Mesenchymal stem cell (in vitro differentiated cells and primary cell): Measurements from ENCODE around the gene CRISPLD2.

Experiments used
- DNase-seq: peaks from one replicate; pipeline ENCODE4 v3.0.0-alpha.2; 2013
- H2AFZ ChIP-seq: one replicate; pipeline ENCODE4 v1.6.1; 2013; ENCODE audit warnings: low read depth, mild to moderate bottlenecking, control low read depth, inconsistent platforms, low read length, moderate library complexity
- H2AK5ac ChIP-seq: 2 replicates; pipeline ENCODE4 v1.6.1; 2013; ENCODE audit warnings: low read length, moderate library complexity, mild to moderate bottlenecking, inconsistent platforms; ENCODE audit not compliant: severe bottlenecking
- H2BK120ac ChIP-seq: one replicate; pipeline ENCODE4 v1.6.1; 2013; ENCODE audit warnings: low read depth, mild to moderate bottlenecking, inconsistent platforms, low read length, moderate library complexity
- H2BK12ac ChIP-seq, 2 experiments: one replicate each; pipeline ENCODE4 v1.6.1; 2013; ENCODE audit warnings: inconsistent platforms in 2 of 2, low read length in 2 of 2, mild to moderate bottlenecking in 2 of 2, moderate library complexity in 2 of 2, control low read depth in 1 of 2
- H2BK15ac ChIP-seq: one replicate; pipeline ENCODE4 v1.6.1; 2013; ENCODE audit warnings: mild to moderate bottlenecking, low read depth, inconsistent platforms; ENCODE audit not compliant: poor library complexity, severe bottlenecking
- H2BK5ac ChIP-seq: 2 replicates; pipeline ENCODE4 v1.6.1; 2013; ENCODE audit warnings: low read depth, mild to moderate bottlenecking, low read length, control low read depth, inconsistent platforms; ENCODE audit not compliant: poor library complexity, severe bottlenecking
- H3K14ac ChIP-seq, 2 experiments: one replicate each; pipeline ENCODE4 v1.6.1; 2013; ENCODE audit warnings: inconsistent platforms in 2 of 2, low read length in 2 of 2, control low read depth in 1 of 2, mild to moderate bottlenecking in 1 of 2, moderate library complexity in 1 of 2
- H3K18ac ChIP-seq, 2 experiments: one replicate each; pipeline ENCODE4 v1.6.1; 2013; ENCODE audit warnings: inconsistent platforms in 2 of 2, low read length in 2 of 2, control low read depth in 1 of 2, low read depth in 1 of 2, mild to moderate bottlenecking in 1 of 2
- H3K23ac ChIP-seq, 2 experiments: one replicate each; pipeline ENCODE4 v1.6.1; 2013; ENCODE audit warnings: inconsistent platforms in 2 of 2, low read length in 2 of 2, mild to moderate bottlenecking in 2 of 2, moderate library complexity in 2 of 2, control low read depth in 1 of 2
- H3K27ac ChIP-seq: 2 replicates; pipeline ENCODE4 v1.5.1; 2013; ENCODE audit warnings: mild to moderate bottlenecking, moderate library complexity, low read length, control low read depth, inconsistent platforms; ENCODE audit not compliant: poor library complexity, severe bottlenecking
- H3K27me3 ChIP-seq, 2 experiments: 2 replicates each; pipeline versions ENCODE4 v1.6.1 to v1.7.0; 2013; ENCODE audit warnings: low read length in 2 of 2, mild to moderate bottlenecking in 2 of 2, moderate library complexity in 2 of 2, control low read depth in 1 of 2, inconsistent platforms in 1 of 2; ENCODE audit not compliant: control insufficient read depth in 1 of 2, insufficient read depth in 1 of 2
- H3K36me3 ChIP-seq, 2 experiments: 2 replicates each; pipeline versions ENCODE4 v1.6.1 to v1.7.0; 2013; ENCODE audit warnings: low read length in 2 of 2, control low read depth in 1 of 2, inconsistent platforms in 1 of 2, low read depth in 1 of 2, mild to moderate bottlenecking in 1 of 2; ENCODE audit not compliant: insufficient read depth in 2 of 2, control insufficient read depth in 1 of 2
- H3K4ac ChIP-seq, 2 experiments: one replicate each; pipeline ENCODE4 v1.6.1; 2013; ENCODE audit warnings: inconsistent platforms in 2 of 2, low read length in 2 of 2, mild to moderate bottlenecking in 2 of 2, moderate library complexity in 2 of 2, control low read depth in 1 of 2, low read depth in 1 of 2
- H3K4me1 ChIP-seq: 2 replicates; pipeline ENCODE4 v1.6.1; 2013; ENCODE audit warnings: low read depth, low read length, control low read depth; ENCODE audit not compliant: control insufficient read depth, insufficient read depth
- H3K4me2 ChIP-seq: 2 replicates; pipeline ENCODE4 v1.6.1; 2013; ENCODE audit warnings: low read length, mild to moderate bottlenecking, inconsistent platforms; ENCODE audit not compliant: poor library complexity, severe bottlenecking
- H3K4me3 ChIP-seq, 2 experiments: 2 replicates each; pipeline versions ENCODE4 v1.5.1 to v1.7.0; 2013; ENCODE audit warnings: low read length in 2 of 2, mild to moderate bottlenecking in 2 of 2, control low read depth in 1 of 2, low read depth in 1 of 2; ENCODE audit not compliant: insufficient read depth in 1 of 2
- H3K79me1 ChIP-seq: replicated peaks from 2 replicates; pipeline ENCODE4 v1.6.1; 2013; ENCODE audit warnings: mild to moderate bottlenecking, control low read depth, low read length, inconsistent platforms; ENCODE audit not compliant: poor library complexity, severe bottlenecking
- H3K9ac ChIP-seq: 2 replicates; pipeline ENCODE4 v1.7.0; 2013; ENCODE audit warnings: mild to moderate bottlenecking, low read length, moderate library complexity
- H3K9me3 ChIP-seq: 2 replicates; pipeline ENCODE4 v1.7.0; 2013; ENCODE audit warnings: mild to moderate bottlenecking, low read length; ENCODE audit not compliant: control insufficient read depth
- H4K8ac ChIP-seq: one replicate; pipeline ENCODE4 v1.6.1; 2013; ENCODE audit warnings: inconsistent platforms, mild to moderate bottlenecking, low read length, moderate library complexity
- H4K91ac ChIP-seq: one replicate; pipeline ENCODE4 v1.6.1; 2013; ENCODE audit warnings: mild to moderate bottlenecking, low read length, inconsistent platforms
- WGBS: methylation state at CpG from one replicate; pipeline ENCODE4 v1.1.7; 2013; ENCODE audit warnings: mixed read lengths; 5-methylcytosine and 5-hydroxymethylcytosine counted together

CRISPLD2 gene

GRCh38 chr16:84920333-84920732 is 100.5 kb downstream of the CRISPLD2 start:
- Histone ChIP-seq H3K4me1 (peaks cover 10% of the 10 kb centered on the region), H3K4me2 (no peak overlapping the region), H2AFZ (no peak overlapping the region), H2BK12ac (peak overlapping the region; percentile 66 to 71), H2AK5ac (no peak overlapping the region), H2BK5ac (no peak overlapping the region), H4K8ac (peak overlapping the region; percentile 31), H3K4ac (no peak overlapping the region), H3K4me3 (no peak overlapping the region), H3K27me3 (peaks cover 30 to 39% of the 10 kb centered on the region in 2 experiments), H3K79me1 (no peaks in the 10 kb centered on the region), H3K36me3 (no peaks in the 10 kb centered on the region), H4K91ac (no peak overlapping the region), H3K23ac (no peak overlapping the region), H3K9me3 (no peaks in the 10 kb centered on the region), H3K18ac (no peak overlapping the region), H2BK15ac (no peak overlapping the region), H3K27ac (no peak overlapping the region), H3K14ac (peak overlapping the region in 1 of 2 experiments; percentile 26), H3K9ac (no peak overlapping the region), H2BK120ac (no peak overlapping the region)
- DNase-seq, result no peak
- WGBS, result 97% methylated on average over 8 of the region's 8 CpGs

GRCh38 chr16:84922351-84923120 is 102.8 kb downstream of the CRISPLD2 start:
- peak; percentile 87 for DNase-seq
- no peaks in the 10 kb centered on the region for H3K79me1 ChIP-seq
- peak overlapping the region; percentile 6 for H3K4me2 ChIP-seq
- H3K27me3 ChIP-seq, result peaks cover 14 to 18% of the 10 kb centered on the region in 2 experiments
- peak overlapping the region; percentile 50 for H3K9ac ChIP-seq
- H2BK12ac ChIP-seq, result peak overlapping the region; percentile 70 to 81
- H2BK120ac ChIP-seq, result peak overlapping the region; percentile 45
- H3K18ac ChIP-seq, result peak overlapping the region; percentile 38 to 79
- no peaks in the 10 kb centered on the region for H3K9me3 ChIP-seq
- 46% methylated on average over 19 of the region's 19 CpGs for WGBS
- H4K8ac ChIP-seq, result peak overlapping the region; percentile 90
- H2AFZ ChIP-seq, result peak overlapping the region; percentile 36
- H3K36me3 ChIP-seq, result no peaks in the 10 kb centered on the region
- H3K4ac ChIP-seq, result peak overlapping the region; percentile 27 to 35
- no peak overlapping the region for H2BK5ac ChIP-seq
- no peak overlapping the region for H3K4me3 ChIP-seq
- peaks cover 7% of the 10 kb centered on the region for H3K4me1 ChIP-seq
- H3K14ac ChIP-seq, result peak overlapping the region in 1 of 2 experiments; percentile 11
- no peak overlapping the region for H3K23ac ChIP-seq
- H4K91ac ChIP-seq, result peak overlapping the region; percentile 55
- no peak overlapping the region for H2AK5ac ChIP-seq
- no peak overlapping the region for H2BK15ac ChIP-seq
- H3K27ac ChIP-seq, result no peak overlapping the region

- no peak overlapping the region for H4K8ac ChIP-seq
- no peak overlapping the region for H2AFZ ChIP-seq
- H3K18ac ChIP-seq, result no peak overlapping the region
- H3K23ac ChIP-seq, result no peak overlapping the region
- no peaks in the 10 kb centered on the region for H3K36me3 ChIP-seq
- 81% methylated on average over 22 of the region's 23 CpGs for WGBS
- no peak overlapping the region for H3K27ac ChIP-seq
- H4K91ac ChIP-seq, result no peak overlapping the region
- no peak overlapping the region for H3K9ac ChIP-seq
- no peak overlapping the region for H3K14ac ChIP-seq
- H2AK5ac ChIP-seq, result no peak overlapping the region
- DNase-seq, result no peak
- no peak overlapping the region for H3K4me3 ChIP-seq
- no peak overlapping the region for H2BK120ac ChIP-seq
- no peaks in the 10 kb centered on the region for H3K79me1 ChIP-seq
- H3K9me3 ChIP-seq, result no peaks in the 10 kb centered on the region
- H2BK5ac ChIP-seq, result no peak overlapping the region
- H2BK12ac ChIP-seq, result peak overlapping the region in 1 of 2 experiments; percentile 23
- no peak overlapping the region for H3K4me2 ChIP-seq
- no peak overlapping the region for H2BK15ac ChIP-seq
- peaks cover 0 to 4% of the 10 kb centered on the region in 2 experiments for H3K27me3 ChIP-seq
- peaks cover 7% of the 10 kb centered on the region for H3K4me1 ChIP-seq
- no peak overlapping the region for H3K4ac ChIP-seq
These were observed 104.7 kb downstream of the CRISPLD2 start for GRCh38 chr16:84924331-84925091.

- no peaks in the 10 kb centered on the region for H3K9me3 ChIP-seq
- no peak overlapping the region for H2BK5ac ChIP-seq
- H3K4me1 ChIP-seq, result peaks cover 9% of the 10 kb centered on the region
- no peaks in the 10 kb centered on the region for H3K27me3 ChIP-seq
- H3K14ac ChIP-seq, result no peak overlapping the region
- no peak overlapping the region for H3K23ac ChIP-seq
- no peak overlapping the region for H2AK5ac ChIP-seq
- H3K4me3 ChIP-seq, result no peak overlapping the region
- no peak overlapping the region for H3K27ac ChIP-seq
- no peak for DNase-seq
- H4K91ac ChIP-seq, result no peak overlapping the region
- no peak overlapping the region for H4K8ac ChIP-seq
- no peaks in the 10 kb centered on the region for H3K36me3 ChIP-seq
- H2BK120ac ChIP-seq, result no peak overlapping the region
- no peak overlapping the region for H2BK12ac ChIP-seq
- no peak overlapping the region for H3K9ac ChIP-seq
- H3K18ac ChIP-seq, result no peak overlapping the region
- WGBS, result 75% methylated on average over 11 of the region's 11 CpGs
- no peak overlapping the region for H3K4me2 ChIP-seq
- H3K4ac ChIP-seq, result no peak overlapping the region
- H2AFZ ChIP-seq, result no peak overlapping the region
- no peaks in the 10 kb centered on the region for H3K79me1 ChIP-seq
- peak overlapping the region; percentile 77 for H2BK15ac ChIP-seq
These were observed 105.4 kb downstream of the CRISPLD2 start for GRCh38 chr16:84925092-84925772.
